HCT116 (cell line): Measurements from ENCODE around the gene FOXP1. TPM values are rescaled to one million over a fixed set of nuclear protein-coding genes. Genes with fewer than 3 reads are reported as not detected.

Experiments
- ATAC-seq: fragments of 200-7000 bp; cut with Tn5 transposase; 2 replicates; pipeline ENCODE4 v1.9.1; 2020; ENCODE audit warnings: mild to moderate bottlenecking, moderate library complexity
- BruUV-seq: library from RNA; stranded (reverse); fragments of 400-500 nt; replicated peaks from 2 replicates; lab custom pipeline; 2021; lab: Mats Ljungman, UMichigan
- CTCF ChIA-PET: fragments of 300-600 bp; sonication (Branson Sonifier 250); formaldehyde crosslinking; loops from one replicate; lab custom pipeline; 2021; ENCODE audit warnings: antibody characterized with exemption; lab: Charles Lee
- POLR2A ChIA-PET: fragments of 300-600, 350-600 bp; sonication (Branson Sonifier 250); formaldehyde crosslinking; loops from one replicate; lab custom pipeline; 2021; ENCODE audit warnings: antibody characterized with exemption; lab: Charles Lee
- RAD21 ChIA-PET, 2 experiments: fragments of 300-600 bp; sonication (Branson Sonifier 250); formaldehyde crosslinking; loops; one replicate each; lab custom pipeline; 2023; ENCODE audit warnings: low total read pairs in 2 of 2; ENCODE audit not compliant: uncharacterized antibody in 2 of 2, unreplicated experiment in 2 of 2, low non-redundant PET in 1 of 2; lab: Charles Lee
- DNase-seq: peaks from one replicate; pipeline ENCODE4 v3.0.0-alpha.2; 2010; ENCODE audit warnings: low read depth, low spot score
- H2AFZ ChIP-seq: fragments of 200-600 bp; shearing (Covaris generic), sonication (generic); 2 replicates; pipeline ENCODE4 v1.6.1; 2017; ENCODE audit warnings: low read depth, mixed run types, mixed read lengths, antibody characterized with exemption, low read length; ENCODE audit not compliant: poor library complexity, severe bottlenecking
- H3K27ac ChIP-seq: 2 replicates; pipeline ENCODE4 v1.5.1; 2012; ENCODE audit warnings: low read depth, low read length
- H3K27me3 ChIP-seq: fragments of 200-600 bp; sonication (generic); 2 replicates; pipeline ENCODE4 v1.6.1; 2016; ENCODE audit warnings: mixed run types, low read length, mixed read lengths; ENCODE audit not compliant: insufficient read depth
- H3K36me3 ChIP-seq, 2 experiments: fragments of 200-500 bp in 1 of 2; fragments of 200-600 bp in 1 of 2; sonication (Bioruptor generic) in 1 of 2; sonication (generic) in 1 of 2; 2 replicates each; pipeline versions ENCODE4 v1.5.1 to v1.6.1; 2014 to 2016; ENCODE audit warnings: low read length in 2 of 2, inconsistent platforms in 1 of 2, mixed read lengths in 1 of 2, mixed run types in 1 of 2; ENCODE audit not compliant: insufficient read depth in 2 of 2, control insufficient read depth in 1 of 2
- H3K4me1 ChIP-seq, 2 experiments: fragments of 200-600 bp in 1 of 2; sonication (generic) in 1 of 2; 2 replicates each; pipeline versions ENCODE4 v1.5.1 to v1.6.1; 2012 to 2017; ENCODE audit warnings: low read length in 2 of 2, inconsistent platforms in 1 of 2, mild to moderate bottlenecking in 1 of 2, mixed read lengths in 1 of 2, mixed run types in 1 of 2, moderate library complexity in 1 of 2; ENCODE audit not compliant: insufficient read depth in 2 of 2, control insufficient read depth in 1 of 2
- H3K4me2 ChIP-seq: fragments of 200-600 bp; sonication (generic); 2 replicates; pipeline ENCODE4 v1.6.1; 2017; ENCODE audit warnings: mixed run types, low read length, mixed read lengths
- H3K4me3 ChIP-seq, 2 experiments: fragments of 200-600 bp in 1 of 2; sonication (generic) in 1 of 2; replicated peaks in 1 of 2; 2 replicates each; pipeline ENCODE4 v1.5.1; 2011 to 2016; ENCODE audit warnings: low read length in 2 of 2, control low read depth in 1 of 2, low read depth in 1 of 2, mild to moderate bottlenecking in 1 of 2, mixed read lengths in 1 of 2, mixed run types in 1 of 2
- H3K79me2 ChIP-seq: fragments of 200-600 bp; sonication (generic); 2 replicates; pipeline ENCODE4 v1.6.1; 2017; ENCODE audit warnings: mild to moderate bottlenecking, mixed run types, low read length, moderate library complexity, mixed read lengths; ENCODE audit not compliant: insufficient read depth
- H3K9ac ChIP-seq: fragments of 200-600 bp; sonication (generic); 2 replicates; pipeline ENCODE4 v1.6.1; 2016; ENCODE audit warnings: low read length, mixed read lengths
- H3K9me2 ChIP-seq: fragments of 200-600 bp; sonication (generic), shearing (Covaris generic); 2 replicates; pipeline ENCODE4 v1.6.1; 2017; ENCODE audit warnings: mixed run types, mild to moderate bottlenecking, moderate library complexity; ENCODE audit not compliant: insufficient read depth
- H3K9me3 ChIP-seq, 2 experiments: fragments of 200-500 bp in 1 of 2; fragments of 200-600 bp in 1 of 2; sonication (Bioruptor generic) in 1 of 2; sonication (generic) in 1 of 2; 2 replicates each; pipeline ENCODE4 v1.6.1; 2014 to 2017; ENCODE audit warnings: low read length in 2 of 2, mixed read lengths in 2 of 2, inconsistent platforms in 1 of 2, low read depth in 1 of 2, mild to moderate bottlenecking in 1 of 2, mixed run types in 1 of 2, moderate library complexity in 1 of 2; ENCODE audit not compliant: control insufficient read depth in 1 of 2, insufficient read depth in 1 of 2
- H4K20me1 ChIP-seq: fragments of 200-600 bp; sonication (generic), shearing (Covaris generic); 2 replicates; pipeline ENCODE4 v1.6.1; 2017; ENCODE audit warnings: mixed run types, mild to moderate bottlenecking, moderate library complexity; ENCODE audit not compliant: insufficient read depth
- ATF3 ChIP-seq: IDR thresholded peaks from 2 replicates; pipeline ENCODE4 v1.6.1; 2012
- CBX3 ChIP-seq: IDR thresholded peaks from 2 replicates; pipeline ENCODE4 v1.6.1; 2012; ENCODE audit warnings: low read depth
- CEBPB ChIP-seq: IDR thresholded peaks from 2 replicates; pipeline ENCODE4 v1.6.1; 2012; ENCODE audit warnings: low read depth
- CTCF ChIP-seq, 3 experiments: fragments of 200-600 bp in 1 of 3; sonication (generic) in 1 of 3; IDR thresholded peaks in 2 of 3; conservative IDR thresholded peaks in 1 of 3; 2 replicates each; pipeline ENCODE4 v1.5.1; 2012 to 2017; ENCODE audit warnings: low read depth in 2 of 3, low read length in 2 of 3, antibody characterized with exemption in 1 of 3, borderline replicate concordance in 1 of 3, control low read depth in 1 of 3, mild to moderate bottlenecking in 1 of 3, mixed read lengths in 1 of 3, mixed run types in 1 of 3, moderate library complexity in 1 of 3; ENCODE audit not compliant: insufficient read depth in 1 of 3
- EGR1 ChIP-seq: IDR thresholded peaks from 2 replicates; pipeline ENCODE4 v1.6.1; 2012; ENCODE audit warnings: low read depth
- EZH2 ChIP-seq: fragments of 200-600 bp; sonication (generic); IDR thresholded peaks from 2 replicates; pipeline ENCODE4 v1.6.1; 2017; ENCODE audit warnings: antibody characterized with exemption, mixed run types
- EZH2phosphoT487 ChIP-seq: fragments of 200-600 bp; IDR thresholded peaks from 2 replicates; pipeline ENCODE4 v1.6.1; 2018; ENCODE audit warnings: antibody characterized with exemption, borderline replicate concordance
- FOSL1 ChIP-seq: IDR thresholded peaks from 2 replicates; pipeline ENCODE4 v1.6.1; 2012; ENCODE audit warnings: low read depth
- JUND ChIP-seq: IDR thresholded peaks from 2 replicates; pipeline ENCODE4 v1.6.1; 2012
- MAX ChIP-seq: IDR thresholded peaks from 2 replicates; pipeline ENCODE4 v1.6.1; 2012
- POLR2A ChIP-seq: IDR thresholded peaks from 2 replicates; pipeline ENCODE4 v1.7.0; 2011; ENCODE audit warnings: borderline replicate concordance; ENCODE audit not compliant: insufficient read depth, insufficient read length; ENCODE audit errors: extremely low read depth
- POLR2AphosphoS5 ChIP-seq: IDR thresholded peaks from 2 replicates; pipeline ENCODE4 v1.6.1; 2011; ENCODE audit warnings: mild to moderate bottlenecking, low read depth, low read length, moderate library complexity
- REST ChIP-seq: IDR thresholded peaks from 2 replicates; pipeline ENCODE4 v1.6.1; 2012; ENCODE audit warnings: low read depth
- SIN3A ChIP-seq: IDR thresholded peaks from 2 replicates; pipeline ENCODE4 v1.6.1; 2012; ENCODE audit warnings: low read depth
- SP1 ChIP-seq: IDR thresholded peaks from 2 replicates; pipeline ENCODE4 v1.6.1; 2012; ENCODE audit warnings: low read depth
- SRF ChIP-seq: IDR thresholded peaks from 2 replicates; pipeline ENCODE4 v1.6.1; 2012; ENCODE audit warnings: low read depth
- TCF7L2 ChIP-seq: IDR thresholded peaks from 2 replicates; pipeline ENCODE4 v1.7.0; 2011; ENCODE audit warnings: borderline replicate concordance, inconsistent platforms; ENCODE audit not compliant: insufficient read depth, insufficient read length; ENCODE audit errors: extremely low read depth
- YY1 ChIP-seq: IDR thresholded peaks from 2 replicates; pipeline ENCODE4 v1.6.1; 2011; ENCODE audit warnings: low read length, low read depth, moderate library complexity, mild to moderate bottlenecking; ENCODE audit not compliant: insufficient replicate concordance; ENCODE audit errors: extremely low read depth
- ZBTB33 ChIP-seq: IDR thresholded peaks from 2 replicates; pipeline ENCODE4 v1.6.1; 2011; ENCODE audit warnings: mild to moderate bottlenecking, low read length, moderate library complexity; ENCODE audit not compliant: insufficient replicate concordance; ENCODE audit errors: extremely low read depth
- intact Hi-C: fragments of 100-400 bp; cut with micrococcal nuclease; formaldehyde crosslinking; loops from 2 replicates; pipeline ENCODE4 v1.10.0; 2022
- total RNA-seq: library from RNA; stranded (reverse); gene quantifications from one replicate; pipeline ENCODE4 v1.2.1, GENCODE V29; 2021; ENCODE audit not compliant: unreplicated experiment

The FOXP1 gene
- total RNA-seq, 1 experiment from 2014 or later, result 11.4 TPM

- CTCF ChIA-PET, result no interaction called here
- POLR2A ChIA-PET, result no interaction called here
- intact Hi-C loops, result no loop called here
- TF ChIP-seq JUND, result no peak
- no peak for TF ChIP-seq TCF7L2
- no peak for TF ChIP-seq EZH2phosphoT487
- TF ChIP-seq ATF3, result no peak
- TF ChIP-seq ZBTB33, result no peak
- TF ChIP-seq CEBPB, result no peak
- TF ChIP-seq SRF, result no peak
- no peak for TF ChIP-seq YY1
- no peak for TF ChIP-seq FOSL1
- no peak for TF ChIP-seq REST
- TF ChIP-seq EGR1, result no peak
- no peak for TF ChIP-seq CTCF (IDR thresholded peaks at IDR 0.05 in 2 of 3, conservative IDR thresholded peaks at IDR 0.05 in 1 of 3; ENCODE audit: borderline replicate concordance in 1 of 3, insufficient read depth in 1 of 3, low read depth in 2 of 3, low read length in 2 of 3)
- TF ChIP-seq EZH2, result no peak
- no peak for TF ChIP-seq SP1
- TF ChIP-seq MAX, result no peak
- TF ChIP-seq POLR2AphosphoS5, result no peak
- TF ChIP-seq CBX3, result no peak
- TF ChIP-seq POLR2A, result no peak
- no peak for TF ChIP-seq SIN3A
- Histone ChIP-seq H3K27me3 (no peaks in the 10 kb centered on the region), H4K20me1 (no peaks in the 10 kb centered on the region), H2AFZ (no peak overlapping the region), H3K4me2 (no peak overlapping the region), H3K9ac (no peak overlapping the region), H3K27ac (no peak overlapping the region), H3K79me2 (no peaks in the 10 kb centered on the region), H3K4me3 (no peak overlapping the region), H3K4me1 (no peaks in the 10 kb centered on the region), H3K9me2 (no peaks in the 10 kb centered on the region), H3K9me3 (no peaks in the 10 kb centered on the region), H3K36me3 (no peaks in the 10 kb centered on the region)
- ATAC-seq (no peak), DNase-seq (no peak)
- BruUV-seq, result no TSS peak
- RAD21 ChIA-PET, result no interaction called here
Measured at GRCh38 chr3:71154846-71155245, 428.7 kb downstream of the FOXP1 start.
